Upper lobe of right lung (tissue), 1 donor: ENCODE data around the gene TMEM151A. TPM values are rescaled to one million over a fixed set of nuclear protein-coding genes. Genes with fewer than 3 reads are reported as not detected.

Experiments
- ATAC-seq: fragments of 200-7000 bp; cut with Tn5 transposase; one replicate; pipeline ENCODE4 v1.9.1; 2020; ENCODE audit warnings: mild to moderate bottlenecking, moderate library complexity
- DNase-seq: peaks from one replicate; pipeline ENCODE4 v3.0.0-alpha.2; 2020
- H3K27ac ChIP-seq: fragments of 200-600 bp; one replicate; pipeline ENCODE4 v1.8.0; 2022
- H3K27me3 ChIP-seq: fragments of 200-600 bp; one replicate; pipeline ENCODE4 v1.8.0; 2022; ENCODE audit warnings: mild to moderate bottlenecking
- H3K36me3 ChIP-seq: fragments of 200-600 bp; one replicate; pipeline ENCODE4 v1.8.0; 2022
- H3K4me1 ChIP-seq: fragments of 200-600 bp; one replicate; pipeline ENCODE4 v1.8.0; 2022
- H3K4me3 ChIP-seq: fragments of 200-600 bp; one replicate; pipeline ENCODE4 v1.8.0; 2022; ENCODE audit warnings: mild to moderate bottlenecking
- H3K9me3 ChIP-seq: fragments of 200-600 bp; one replicate; pipeline ENCODE4 v1.8.0; 2022
- CTCF ChIP-seq: fragments of 200-600 bp; IDR thresholded peaks from one replicate; pipeline ENCODE4 v1.8.0; 2022; ENCODE audit warnings: antibody characterized with exemption
- intact Hi-C: fragments of 100-400 bp; cut with DNase I; formaldehyde crosslinking; loops from one replicate; pipeline ENCODE4 v1.11.0; 2022
- total RNA-seq: library from RNA; stranded (reverse); fragmentation: NEBNext Ultra II Directional; extraction: Animal tissue kit (Norgen Biotek cat#: 25700); gene quantifications from one replicate; pipeline ENCODE4 v1.2.1, GENCODE V29; 2021
- donor health status: DM: no; HTN: yes; CAD: no; lungs with severe emphysema.

Gene TMEM151A
- total RNA-seq, 1 donor from 2014 or later = 0.41 TPM

DNA sequence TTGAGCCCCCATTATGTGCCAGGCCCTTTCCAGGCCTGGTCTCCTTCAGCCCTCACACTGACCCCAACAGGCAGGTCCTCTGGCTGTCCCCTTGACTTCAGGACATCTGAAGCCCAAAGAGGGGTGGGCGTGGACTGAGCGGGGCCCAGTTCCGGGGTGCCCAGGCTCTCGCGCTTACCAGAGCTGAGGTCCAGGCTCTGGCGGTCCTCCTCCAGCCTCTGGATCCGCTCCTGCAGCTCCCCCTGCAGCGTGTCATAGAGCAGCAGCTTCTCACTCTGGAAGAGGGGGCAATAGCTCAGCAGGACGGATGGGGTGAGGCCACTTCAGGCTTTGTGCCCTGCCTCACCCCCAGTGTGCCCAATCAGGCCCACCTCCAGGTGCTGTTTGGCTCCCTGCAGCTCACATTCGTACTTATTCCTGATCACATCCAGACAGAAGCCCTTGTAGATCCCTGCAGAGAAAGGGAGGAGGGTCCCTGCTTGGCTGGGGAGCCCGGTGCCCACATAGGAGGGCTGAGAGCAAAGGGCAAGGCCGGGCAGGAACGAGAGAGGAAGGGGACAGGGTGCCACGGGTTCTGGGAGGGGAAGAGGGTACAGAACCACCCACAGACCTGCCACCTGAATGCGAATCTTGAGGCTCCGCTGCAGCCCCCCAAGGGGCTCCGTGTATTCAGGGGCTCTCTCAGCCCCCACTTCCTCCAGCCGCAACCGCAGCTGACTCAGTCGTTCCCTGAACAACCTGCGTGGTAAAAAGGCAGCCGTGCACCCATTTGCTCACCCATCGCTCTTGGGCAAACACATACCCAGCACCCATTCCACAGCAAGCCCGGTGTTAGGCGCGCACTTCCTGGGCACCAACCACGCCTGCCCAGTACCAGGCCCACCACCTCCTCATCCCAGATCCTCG lies 49.2 kb downstream of the TMEM151A start:
- ATAC-seq = no peak
- peak; percentile 57 for DNase-seq
- peaks cover 35% of the 10 kb centered on the region for H3K36me3 ChIP-seq

GRCh38 chr11:66341502-66342126 lies 49.9 kb downstream of the TMEM151A start:
- intact Hi-C loops = no loop called here
- peak; percentile 46 for DNase-seq
- Histone ChIP-seq H3K4me3 (no peak overlapping the region), H3K9me3 (no peaks in the 10 kb centered on the region), H3K27me3 (no peaks in the 10 kb centered on the region), H3K36me3 (peaks cover 35% of the 10 kb centered on the region), H3K4me1 (peaks cover 29% of the 10 kb centered on the region), H3K27ac (no peak overlapping the region)
- ATAC-seq = no peak
- TF ChIP-seq CTCF = no peak

More for the DNA sequence above, 49.2 kb downstream of the TMEM151A start:
- TF ChIP-seq CTCF = no peak
- Histone ChIP-seq H3K27ac (no peak overlapping the region), H3K4me1 (peaks cover 30% of the 10 kb centered on the region), H3K27me3 (no peaks in the 10 kb centered on the region), H3K4me3 (no peak overlapping the region), H3K9me3 (no peaks in the 10 kb centered on the region)
- intact Hi-C loops = no loop called here

GRCh38 chr11:66343176-66343575 lies 51.5 kb downstream of the TMEM151A start:
- no peak for TF ChIP-seq CTCF
- Histone ChIP-seq H3K27ac (no peak overlapping the region), H3K9me3 (no peaks in the 10 kb centered on the region), H3K4me1 (peaks cover 30% of the 10 kb centered on the region), H3K27me3 (no peaks in the 10 kb centered on the region), H3K36me3 (peaks cover 35% of the 10 kb centered on the region), H3K4me3 (no peak overlapping the region)
- intact Hi-C loops = no loop called here
- ATAC-seq (no peak), DNase-seq (peak; percentile 3)

DNA sequence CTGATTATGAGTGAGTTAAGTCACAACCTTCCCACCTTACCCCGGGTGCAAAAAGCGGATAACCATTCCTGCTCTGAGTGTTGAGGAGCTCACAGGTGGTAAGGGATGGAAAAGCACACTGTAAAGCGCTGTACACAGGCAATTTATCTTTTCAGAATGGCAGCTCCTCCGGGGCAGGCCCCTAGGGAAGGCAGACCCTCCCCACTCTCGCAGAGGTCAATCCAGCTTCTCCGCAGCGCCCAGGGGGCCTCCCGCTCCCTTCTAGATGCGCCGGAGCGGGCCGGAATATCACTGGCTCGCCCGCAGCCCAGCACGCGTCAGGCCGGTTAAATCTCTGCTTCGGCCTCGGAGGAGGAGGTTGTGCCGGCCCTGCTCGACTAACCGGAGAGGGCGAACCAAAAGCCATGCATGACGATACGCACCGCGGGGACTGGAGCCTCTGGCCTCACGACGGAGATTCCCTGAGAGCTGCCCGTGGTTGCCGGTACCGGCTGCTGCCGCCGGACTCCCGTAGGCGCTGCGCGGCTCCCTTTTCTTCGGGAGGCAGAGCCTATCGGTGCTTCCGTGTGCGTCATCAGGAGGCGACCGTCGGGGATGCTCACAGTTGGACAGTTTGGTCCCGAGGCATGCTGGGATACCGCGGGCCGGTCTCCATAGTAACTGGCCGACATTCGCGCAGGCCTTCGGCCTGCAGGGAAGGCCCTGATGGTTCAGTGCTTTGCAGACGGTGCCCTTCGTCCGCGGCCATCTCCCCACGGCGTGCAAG lies 53.0 kb downstream of the TMEM151A start, which contains the start of gene BRMS1:
Gene BRMS1 (minus strand): TSS at position 555 of the 766 bp plus-strand sequence. CDS start 2,870 bp downstream, outside the sequence.
- peak; percentile 92 for ATAC-seq
- H3K4me1 ChIP-seq = peaks cover 30% of the 10 kb centered on the region
- intact Hi-C loops = no loop called here

More for the DNA sequence above, 53.0 kb downstream of the TMEM151A start, which contains the start of gene BRMS1:
- peak within 1 kb of the TSS; percentile 89 for H3K27ac ChIP-seq
- no peaks in the 10 kb centered on the region for H3K27me3 ChIP-seq
- H3K36me3 ChIP-seq = peaks cover 26% of the 10 kb centered on the region
- TF ChIP-seq CTCF = peak; percentile 20
- peak within 1 kb of the TSS; percentile 96 for H3K4me3 ChIP-seq
- DNase-seq = peak; percentile 100
- H3K9me3 ChIP-seq = no peaks in the 10 kb centered on the region
